NT2/D1 (cell line): Measurements from ENCODE around the gene METTL16.

ENCODE experiments used
- SUZ12 ChIP-seq: IDR thresholded peaks from 2 replicates; pipeline ENCODE4 v1.6.1; 2011; ENCODE audit not compliant: insufficient read length, insufficient read depth; ENCODE audit errors: extremely low read depth
- YY1 ChIP-seq: IDR thresholded peaks from 2 replicates; pipeline ENCODE4 v1.6.1; 2011; ENCODE audit not compliant: insufficient read length, insufficient read depth
- ZNF274 ChIP-seq: IDR thresholded peaks from 2 replicates; pipeline ENCODE4 v1.6.1; 2011; ENCODE audit warnings: mild to moderate bottlenecking, low read depth, low read length

DNA sequence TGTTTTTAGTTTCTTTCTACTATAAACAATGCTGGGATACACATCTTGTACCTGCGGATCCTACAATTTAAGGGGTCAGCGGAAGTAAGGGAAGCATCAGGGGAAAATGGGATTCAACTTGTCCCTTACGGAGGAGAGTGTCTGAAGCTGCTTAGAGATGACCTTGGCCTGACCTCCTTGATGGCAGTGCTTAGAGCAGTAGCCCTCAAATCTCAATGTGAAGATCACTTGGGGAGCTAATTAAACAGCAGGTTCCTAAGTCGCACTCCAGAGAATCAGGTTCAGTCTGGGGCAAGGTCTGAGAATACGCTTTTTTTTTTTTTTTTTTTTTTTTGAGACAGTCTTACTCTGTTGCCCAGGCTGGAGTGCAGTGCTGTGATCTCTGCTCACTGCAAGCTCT, 9.6 kb upstream of the METTL16 start:
- no peak for TF ChIP-seq ZNF274
- TF ChIP-seq SUZ12 = no peak
- TF ChIP-seq YY1 = no peak
